OCI-LY3 (cell line): ENCODE results near the gene PTCD1.

Experiments used
- H2AFZ ChIP-seq: fragments of 200-600, 300-600 bp; shearing (Covaris generic); 2 replicates; pipeline ENCODE4 v1.6.0; 2014; ENCODE audit warnings: antibody characterized with exemption, low read depth, low read length
- H3K27ac ChIP-seq: fragments of 200-600, 300-600 bp; sonication (generic); 2 replicates; pipeline ENCODE4 v1.5.1; 2014; ENCODE audit warnings: mild to moderate bottlenecking, low read length, moderate library complexity, mixed read lengths
- H3K27me3 ChIP-seq: fragments of 200-600, 300-600 bp; sonication (generic); 2 replicates; pipeline ENCODE4 v1.6.1; 2014; ENCODE audit warnings: low read depth, low read length, mixed read lengths
- H3K36me3 ChIP-seq: fragments of 200-600, 300-600 bp; sonication (generic); replicated peaks from 2 replicates; pipeline ENCODE3; 2014; ENCODE audit warnings: low read depth, low read length, mixed read lengths
- H3K4me1 ChIP-seq: fragments of 300-600, 200-600 bp; sonication (generic); 2 replicates; pipeline ENCODE4 v1.6.1; 2014; ENCODE audit warnings: low read length, mixed read lengths
- H3K4me2 ChIP-seq: fragments of 200-600, 300-600 bp; sonication (generic); 2 replicates; pipeline ENCODE4 v1.6.1; 2014; ENCODE audit warnings: low read length, mixed read lengths
- H3K4me3 ChIP-seq: fragments of 300-600, 200-600 bp; sonication (generic); 2 replicates; pipeline ENCODE4 v1.5.1; 2014; ENCODE audit warnings: antibody characterized with exemption, mild to moderate bottlenecking, low read length, moderate library complexity
- H3K79me2 ChIP-seq: fragments of 300-600, 200-600 bp; shearing (Covaris generic); 2 replicates; pipeline ENCODE4 v1.6.1; 2014; ENCODE audit warnings: mild to moderate bottlenecking, low read length, mixed read lengths
- H3K9ac ChIP-seq: fragments of 300-600, 200-600 bp; shearing (Covaris generic); 2 replicates; pipeline ENCODE4 v1.6.0; 2014; ENCODE audit warnings: mild to moderate bottlenecking, low read length, moderate library complexity
- H3K9me3 ChIP-seq: fragments of 200-600, 300-600 bp; shearing (Covaris generic); 2 replicates; pipeline ENCODE4 v1.6.1; 2014; ENCODE audit warnings: low read length, mixed read lengths; ENCODE audit not compliant: insufficient read depth
- H4K20me1 ChIP-seq: fragments of 200-600, 300-600 bp; sonication (generic); 2 replicates; pipeline ENCODE4 v1.6.1; 2016; ENCODE audit warnings: low read length, mixed read lengths; ENCODE audit not compliant: insufficient read depth
- EZH2phosphoT487 ChIP-seq: fragments of 200-600 bp; shearing (Covaris generic); IDR thresholded peaks from 2 replicates; pipeline ENCODE4 v1.6.1; 2018; ENCODE audit warnings: antibody characterized with exemption, mixed run types, low read depth
- TF ChIP-seq, protein P1 (sequence below): fragments of 200-600, 300-600 bp; sonication (generic); IDR thresholded peaks from 2 replicates; pipeline ENCODE4 v1.5.1; 2014; ENCODE audit warnings: antibody characterized with exemption, low read length, low read depth

Gene PTCD1

DNA sequence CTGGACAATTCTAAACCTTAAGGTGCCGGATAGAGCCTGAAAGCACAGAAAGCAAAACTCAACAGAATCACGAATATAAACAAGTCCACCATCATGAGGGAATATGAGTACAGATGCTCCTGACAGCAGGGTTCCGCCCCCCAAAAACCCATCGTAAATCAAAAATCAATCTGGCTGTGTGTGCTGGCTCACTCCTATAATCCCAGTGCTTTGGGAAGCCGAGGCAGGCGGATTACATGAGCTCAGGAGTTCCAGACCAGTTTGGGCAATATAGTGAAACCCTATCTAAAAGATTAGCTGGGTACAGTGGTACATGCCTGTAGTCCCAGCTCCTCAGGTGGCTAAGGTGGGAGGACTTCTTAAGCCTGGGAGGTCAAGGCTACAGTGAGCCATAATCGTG lies 17.6 kb downstream of the PTCD1 start:
- no peaks in the 10 kb centered on the region for H3K4me1 ChIP-seq
- peaks cover 7% of the 10 kb centered on the region; the same call in 1 of the 2 replicates for H3K79me2 ChIP-seq
- no peak overlapping the region for H3K27ac ChIP-seq
- peaks cover 43% of the 10 kb centered on the region for H3K36me3 ChIP-seq
- no peaks in the 10 kb centered on the region for H3K9me3 ChIP-seq
- H3K9ac ChIP-seq: no peak overlapping the region
- peaks cover 4% of the 10 kb centered on the region; the same call in 1 of the 2 replicates for H4K20me1 ChIP-seq
- H3K27me3 ChIP-seq: no peaks in the 10 kb centered on the region
- H3K4me3 ChIP-seq: no peak overlapping the region
- H2AFZ ChIP-seq: no peak overlapping the region
- H3K4me2 ChIP-seq: no peak overlapping the region
- no peak for TF ChIP-seq EZH2phosphoT487
- TF ChIP-seq, protein P1, sequence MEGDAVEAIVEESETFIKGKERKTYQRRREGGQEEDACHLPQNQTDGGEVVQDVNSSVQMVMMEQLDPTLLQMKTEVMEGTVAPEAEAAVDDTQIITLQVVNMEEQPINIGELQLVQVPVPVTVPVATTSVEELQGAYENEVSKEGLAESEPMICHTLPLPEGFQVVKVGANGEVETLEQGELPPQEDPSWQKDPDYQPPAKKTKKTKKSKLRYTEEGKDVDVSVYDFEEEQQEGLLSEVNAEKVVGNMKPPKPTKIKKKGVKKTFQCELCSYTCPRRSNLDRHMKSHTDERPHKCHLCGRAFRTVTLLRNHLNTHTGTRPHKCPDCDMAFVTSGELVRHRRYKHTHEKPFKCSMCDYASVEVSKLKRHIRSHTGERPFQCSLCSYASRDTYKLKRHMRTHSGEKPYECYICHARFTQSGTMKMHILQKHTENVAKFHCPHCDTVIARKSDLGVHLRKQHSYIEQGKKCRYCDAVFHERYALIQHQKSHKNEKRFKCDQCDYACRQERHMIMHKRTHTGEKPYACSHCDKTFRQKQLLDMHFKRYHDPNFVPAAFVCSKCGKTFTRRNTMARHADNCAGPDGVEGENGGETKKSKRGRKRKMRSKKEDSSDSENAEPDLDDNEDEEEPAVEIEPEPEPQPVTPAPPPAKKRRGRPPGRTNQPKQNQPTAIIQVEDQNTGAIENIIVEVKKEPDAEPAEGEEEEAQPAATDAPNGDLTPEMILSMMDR: no peak

DNA sequence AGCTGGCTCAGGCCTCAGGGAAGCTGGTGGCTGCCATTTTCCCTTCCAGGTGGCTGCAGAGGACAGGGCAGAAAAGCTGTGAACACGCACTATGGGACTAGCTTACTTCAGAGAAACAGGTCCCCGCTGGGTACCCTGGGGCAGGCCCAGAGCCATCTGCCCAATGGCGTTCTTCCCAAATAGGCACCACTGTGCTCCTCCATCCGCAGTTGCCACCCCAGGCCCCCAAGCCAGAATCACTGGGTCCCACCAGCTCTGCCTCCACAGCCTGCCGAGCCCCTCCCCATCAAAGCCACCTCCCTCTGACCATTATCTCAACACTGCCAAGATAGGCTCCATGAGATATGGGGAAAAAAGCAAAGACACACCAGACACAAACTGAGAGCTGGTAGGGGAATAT lies 18.4 kb downstream of the PTCD1 start:
- Histone ChIP-seq H3K9me3 (no peaks in the 10 kb centered on the region), H2AFZ (no peak overlapping the region), H3K27me3 (no peaks in the 10 kb centered on the region), H3K4me3 (no peak overlapping the region), H3K4me1 (no peaks in the 10 kb centered on the region), H4K20me1 (peaks cover 4% of the 10 kb centered on the region; the same call in 1 of the 2 replicates), H3K9ac (no peak overlapping the region), H3K36me3 (peaks cover 45% of the 10 kb centered on the region), H3K27ac (no peak overlapping the region), H3K4me2 (no peak overlapping the region), H3K79me2 (peaks cover 8% of the 10 kb centered on the region; the same call in 1 of the 2 replicates)
- TF ChIP-seq EZH2phosphoT487: no peak
- TF ChIP-seq, protein P1: no peak

DNA sequence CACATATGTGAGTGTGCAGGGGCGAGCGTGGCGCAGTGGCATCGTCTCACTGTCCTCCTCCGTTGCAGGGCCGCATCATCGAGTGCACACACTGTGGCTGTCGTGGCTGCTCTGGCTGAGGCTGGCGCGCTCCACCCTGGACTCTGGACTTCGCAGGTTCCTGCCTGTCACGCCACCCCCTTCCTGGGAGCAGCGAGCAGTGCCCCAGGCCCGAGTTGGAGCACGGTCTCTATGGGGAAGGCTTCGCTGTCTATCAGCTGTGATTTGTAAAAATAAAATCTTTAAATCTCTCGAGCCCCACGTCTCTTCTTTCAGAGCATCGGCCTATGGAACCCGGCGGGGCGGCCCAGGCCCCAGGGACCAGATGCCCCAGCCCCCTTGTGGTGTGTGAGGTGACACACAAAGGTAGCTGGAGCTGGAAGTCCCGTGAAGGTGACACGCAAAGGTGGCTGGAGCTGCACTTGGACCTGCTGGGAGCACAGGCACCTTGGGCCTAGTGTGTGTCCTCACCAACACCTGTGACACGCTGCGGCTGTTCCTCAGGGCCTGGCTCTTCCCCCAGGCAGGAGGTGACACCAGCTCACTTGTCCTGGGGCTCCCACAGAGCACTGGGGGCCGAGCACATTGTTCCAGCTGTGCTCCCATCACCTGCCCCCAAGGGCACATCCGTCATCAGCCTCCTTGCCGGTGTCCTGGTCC lies 19.1 kb downstream of the PTCD1 start:
- Histone ChIP-seq H3K9ac (no peak overlapping the region), H3K36me3 (peaks cover 41% of the 10 kb centered on the region), H3K79me2 (peaks cover 8% of the 10 kb centered on the region; the same call in 1 of the 2 replicates), H3K9me3 (no peaks in the 10 kb centered on the region), H3K4me3 (no peak overlapping the region), H3K4me1 (no peaks in the 10 kb centered on the region), H3K27ac (no peak overlapping the region), H4K20me1 (peaks cover 4% of the 10 kb centered on the region; the same call in 1 of the 2 replicates), H2AFZ (no peak overlapping the region), H3K4me2 (no peak overlapping the region), H3K27me3 (no peaks in the 10 kb centered on the region)
- TF ChIP-seq EZH2phosphoT487: no peak
- TF ChIP-seq, protein P1: no peak

DNA sequence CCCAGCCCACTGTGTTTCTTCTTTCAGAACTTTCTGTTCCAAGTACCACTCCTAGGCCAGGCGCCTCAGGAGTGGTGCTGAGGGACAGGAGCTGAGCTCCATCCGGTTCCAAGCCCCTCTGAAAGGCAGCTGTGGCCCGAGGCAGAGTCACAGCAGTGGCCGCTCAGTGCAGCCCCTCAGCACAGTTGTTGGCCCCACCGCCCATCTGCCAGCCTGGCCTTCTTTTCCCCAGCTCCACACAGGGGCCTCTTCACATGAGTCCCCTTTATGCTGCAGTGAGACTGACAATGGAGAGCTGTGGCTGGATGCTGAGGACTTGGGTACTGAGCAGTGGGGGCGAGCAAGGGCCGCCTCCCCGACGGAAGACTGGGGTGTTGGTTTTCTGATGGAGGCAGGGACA lies 20.3 kb downstream of the PTCD1 start:
- Histone ChIP-seq H4K20me1 (peaks cover 4% of the 10 kb centered on the region; the same call in 1 of the 2 replicates), H3K36me3 (peaks cover 39% of the 10 kb centered on the region)

More for the DNA sequence above, 20.3 kb downstream of the PTCD1 start:
- Histone ChIP-seq H3K4me1 (no peaks in the 10 kb centered on the region), H3K4me3 (no peak overlapping the region), H3K9ac (no peak overlapping the region), H2AFZ (no peak overlapping the region), H3K9me3 (no peaks in the 10 kb centered on the region), H3K4me2 (no peak overlapping the region), H3K79me2 (peaks cover 8% of the 10 kb centered on the region; the same call in 1 of the 2 replicates), H3K27ac (no peak overlapping the region), H3K27me3 (no peaks in the 10 kb centered on the region)
- TF ChIP-seq, protein P1: no peak
- no peak for TF ChIP-seq EZH2phosphoT487
